GM21381 (cell line): ENCODE measurements around the gene ART3.

ENCODE experiments used
- ATAC-seq: cut with Tn5 transposase; IDR thresholded peaks from one replicate; pipeline ENCODE4 v1.9.1; 2021; ENCODE audit warnings: mild to moderate bottlenecking, moderate library complexity; ENCODE audit not compliant: unreplicated experiment

ART3 gene

DNA sequence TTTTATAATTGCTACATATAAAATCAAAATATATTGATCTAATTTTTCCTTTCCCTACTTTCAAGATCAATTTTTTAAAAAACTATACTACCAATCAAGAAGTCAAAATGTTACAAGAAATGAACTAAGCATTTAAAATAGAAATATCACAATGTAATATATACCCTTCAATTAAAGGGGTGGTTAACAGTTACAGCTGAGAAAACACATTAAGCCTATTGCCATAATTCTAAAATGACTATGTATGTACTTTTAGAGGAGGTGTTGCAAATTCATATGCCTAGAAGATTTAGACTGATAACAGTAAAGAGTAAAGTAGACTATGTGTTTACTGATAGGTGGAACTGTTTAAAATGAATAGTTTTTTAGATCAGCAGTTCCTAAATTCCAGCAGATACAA is 70.0 kb downstream of the ART3 start:
- ATAC-seq, result no peak

DNA sequence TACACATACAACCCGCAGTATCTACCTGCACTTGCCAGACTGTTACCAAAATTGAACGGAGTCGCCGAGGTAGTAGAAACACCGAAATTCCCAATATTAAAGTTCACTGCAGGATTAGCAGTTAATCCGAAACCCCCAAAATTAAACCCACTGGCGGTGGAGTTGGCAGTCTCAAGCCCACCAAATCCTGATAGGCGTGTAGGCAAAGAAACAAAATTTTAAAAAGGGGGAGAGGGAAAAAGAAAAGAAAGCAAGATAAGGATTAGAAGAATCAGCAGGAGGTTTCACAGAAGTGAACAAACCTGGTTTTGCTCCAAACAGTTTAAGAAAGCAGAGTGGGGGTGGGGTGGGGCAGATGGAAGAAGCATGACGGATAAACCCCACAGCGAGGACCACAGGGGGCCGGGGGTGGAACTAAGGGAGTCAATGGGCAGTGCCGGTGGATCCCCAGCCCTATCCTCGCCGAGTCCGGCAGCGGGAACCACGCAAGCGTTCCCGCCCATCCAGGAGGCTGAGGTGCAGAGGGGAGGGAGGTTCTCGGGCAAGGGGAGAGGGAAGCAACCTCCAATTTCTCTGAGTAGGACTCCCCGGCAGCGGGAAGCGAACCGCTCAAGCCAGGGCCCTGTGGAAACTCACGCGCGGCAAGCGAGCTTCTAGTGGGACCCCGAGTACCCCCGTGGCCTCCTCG is 73.1 kb downstream of the ART3 start:
- peak; percentile 33 for ATAC-seq

DNA sequence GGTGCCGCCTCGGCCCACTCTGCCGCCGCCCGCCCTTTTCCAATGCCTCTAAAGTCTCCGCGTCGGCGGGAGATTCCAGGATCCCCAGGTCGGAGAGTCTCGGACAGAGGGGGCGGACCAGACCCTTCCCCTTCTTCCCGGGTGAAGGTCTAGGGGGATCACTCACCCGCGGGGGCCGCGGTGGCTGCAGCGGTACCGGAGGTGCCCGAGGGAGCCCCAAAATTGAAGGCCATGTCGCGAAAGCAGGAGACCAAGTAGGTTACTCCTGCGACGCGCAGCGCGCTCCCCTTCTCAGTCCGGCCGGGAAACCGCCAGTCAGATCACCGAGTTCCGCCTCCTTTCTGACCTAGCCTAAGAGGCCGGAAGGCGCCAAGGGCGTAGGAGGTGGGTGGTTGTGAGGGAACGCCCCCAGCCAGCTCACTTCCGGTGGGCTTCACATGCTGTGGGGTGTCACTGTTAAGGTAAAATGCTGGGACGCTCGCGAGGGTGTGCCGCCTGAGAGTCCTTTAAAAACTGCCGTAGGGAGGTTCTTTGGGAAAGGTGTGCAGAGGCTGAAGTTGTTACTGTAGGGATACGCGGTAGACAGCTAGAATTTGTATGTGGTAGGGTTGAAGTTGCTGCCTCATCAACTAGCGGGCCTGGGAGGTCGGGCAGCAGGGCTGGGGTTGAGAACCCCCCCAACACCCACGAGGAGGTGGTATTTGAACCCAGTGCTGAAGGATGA is 73.8 kb downstream of the ART3 start, which contains the start of gene NUP54:
Gene NUP54, minus strand, starts transcription at position 256 of the 724 bp plus-strand sequence. Its CDS starts 23 bp downstream, at position 233.
- peak; percentile 99 for ATAC-seq

DNA sequence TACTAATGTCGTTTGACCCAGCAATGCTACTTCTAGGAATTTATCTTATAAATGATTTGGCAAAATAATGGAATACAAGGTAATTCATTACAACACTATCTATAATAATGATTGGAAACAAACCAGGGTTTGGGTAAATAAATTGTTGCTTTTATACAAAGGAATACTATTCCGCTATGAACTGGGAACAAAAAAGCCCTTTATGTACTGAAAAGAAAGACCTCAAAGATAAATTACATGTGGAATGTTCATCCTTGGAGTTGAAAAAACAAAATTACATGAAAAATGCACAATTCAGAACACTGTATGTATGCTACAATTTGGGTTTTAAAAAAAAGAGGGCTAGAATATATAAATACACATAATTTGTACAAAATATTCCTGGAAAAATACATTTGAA is 78.8 kb downstream of the ART3 start:
- ATAC-seq, result no peak

DNA sequence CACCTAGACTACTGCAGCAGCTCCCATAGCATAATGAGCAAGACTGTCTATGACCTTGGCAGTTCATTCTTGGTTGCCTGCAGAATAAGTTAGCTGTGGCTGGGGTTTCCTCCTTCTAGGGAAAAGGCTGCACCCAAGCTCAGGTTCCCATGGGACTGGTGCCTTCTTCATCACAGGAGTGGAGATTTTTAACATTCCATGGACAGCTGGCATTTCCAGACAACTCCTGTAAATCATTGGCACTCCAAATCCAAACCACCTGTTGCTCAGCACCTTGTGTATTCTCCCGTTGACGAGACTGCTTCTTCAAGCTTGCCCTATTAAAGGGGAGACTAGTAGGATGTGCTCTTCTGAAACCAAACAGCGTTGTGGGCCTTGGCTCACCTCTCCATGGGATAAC is 81.5 kb downstream of the ART3 start:
- ATAC-seq, result no peak

DNA sequence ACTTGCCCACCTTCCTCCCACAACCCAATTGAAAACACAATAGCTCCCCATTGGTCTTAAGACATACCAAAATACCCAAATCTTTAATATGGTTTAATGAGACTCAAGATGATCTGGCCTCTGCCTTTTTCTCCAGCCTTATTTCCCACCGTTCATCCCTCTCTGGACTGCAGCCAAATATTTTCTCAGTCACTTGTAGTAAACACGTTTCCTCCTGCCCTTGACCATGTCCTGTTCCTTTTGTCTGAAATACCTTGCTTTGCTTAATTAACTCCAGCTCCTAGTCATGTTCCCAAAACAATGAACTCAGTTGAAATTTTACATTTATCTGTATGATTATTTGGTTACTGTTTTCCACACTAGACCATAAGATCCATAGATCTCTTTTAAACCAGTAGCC is 82.1 kb downstream of the ART3 start:
- no peak for ATAC-seq

DNA sequence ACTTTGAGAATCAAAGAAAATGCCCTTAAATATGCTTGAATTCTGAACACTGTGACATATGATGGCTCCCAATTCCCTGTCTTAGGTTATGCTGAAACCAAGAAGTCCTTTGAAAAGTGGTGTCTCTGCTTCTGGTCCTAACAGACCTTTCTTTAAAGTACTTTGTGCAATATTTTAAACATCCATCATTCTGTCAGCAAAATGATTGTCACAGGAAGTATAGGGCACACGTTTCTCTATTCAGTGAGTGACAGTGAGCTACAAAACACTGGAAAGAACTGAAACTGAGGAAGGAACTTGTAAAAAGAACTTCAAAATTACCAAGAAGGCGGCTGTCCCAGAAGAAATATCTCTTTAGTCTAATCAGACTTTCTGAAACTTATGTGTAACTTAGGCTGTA is 85.8 kb downstream of the ART3 start:
- ATAC-seq, result no peak
